ENCODE measurements around the gene BMP8A.

The BMP8A gene

DNA sequence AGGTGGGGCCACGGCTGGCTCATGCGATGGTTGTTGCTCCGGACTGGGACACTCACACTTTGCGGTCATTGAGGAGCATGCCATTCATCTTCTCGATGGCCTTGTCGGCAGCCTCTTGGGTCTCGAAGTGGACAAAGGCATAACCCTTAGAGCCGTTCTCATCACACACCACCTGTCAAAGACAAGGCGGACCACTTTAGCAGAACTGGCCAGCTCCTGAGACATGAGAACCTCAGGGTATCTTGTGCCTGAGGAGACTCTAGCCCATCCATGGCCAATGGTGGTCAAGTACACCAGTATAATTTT lies 79.7 kb downstream of the BMP8A start:
- DNase-seq (ENCODE audit: low read depth): no peak

- DNase-seq (ENCODE audit: low read depth): no peak
These were observed 81.1 kb downstream of the BMP8A start for GRCh38 chr1:39572379-39573096.

DNA sequence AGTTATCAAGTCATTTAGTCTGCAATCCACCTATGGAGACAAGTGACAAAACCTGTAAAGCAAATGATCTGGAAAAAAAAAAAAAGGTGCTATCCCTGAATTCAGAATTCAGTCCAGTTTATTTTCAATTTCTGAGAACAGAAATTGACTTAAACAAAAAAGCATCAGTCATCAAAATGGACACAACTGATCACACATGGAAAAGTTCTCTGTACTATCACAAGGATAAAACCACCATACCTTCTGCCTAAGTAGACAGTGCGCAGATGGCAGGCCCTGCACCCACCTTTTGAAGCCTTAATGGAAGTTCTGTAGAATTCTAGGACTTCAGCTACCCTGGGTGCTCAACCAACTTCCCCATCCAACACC lies 81.6 kb downstream of the BMP8A start:
- no peak for DNase-seq (ENCODE audit: low read depth)

- DNase-seq (ENCODE audit: low read depth): no peak
These were observed 82.5 kb downstream of the BMP8A start for GRCh38 chr1:39573736-39574624.

DNA sequence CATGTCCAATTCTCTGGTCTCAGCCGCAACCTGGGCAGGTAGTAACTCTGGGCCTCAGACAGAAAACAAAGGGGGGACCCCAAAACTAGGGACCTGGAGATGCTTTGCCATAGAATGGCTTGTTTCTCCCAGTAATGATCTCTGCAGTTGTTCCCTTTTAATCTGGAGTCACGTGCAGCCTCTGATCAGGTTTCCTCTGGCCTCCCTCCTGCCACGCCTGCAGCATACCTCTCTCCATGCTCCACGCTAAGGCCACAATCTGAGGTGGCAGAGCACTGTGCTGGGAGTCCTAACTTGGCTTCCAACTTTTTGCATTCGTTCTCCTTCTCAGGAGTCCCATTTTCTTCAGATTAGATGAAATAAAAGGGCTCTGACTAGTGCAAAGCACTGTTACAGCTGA lies 83.2 kb downstream of the BMP8A start:
- no peak for DNase-seq (ENCODE audit: low read depth)

All from activated T-cell treated with anti-CD3 and anti-CD28 coated beads for 24 hours (primary cell).